NCI-H2081 (cell line): ENCODE measurements around the gene ADGRF1.
"Not testable (repeated sequence)": the region's sequence is repeated elsewhere in the genome, so short reads cannot be mapped to it uniquely, and the experiment has no call there.

Experiments used
- DNase-seq, 2 experiments: peaks; one replicate each; lab custom pipeline; 2025; lab: John Stamatoyannopoulos, UW

Gene ADGRF1

DNA sequence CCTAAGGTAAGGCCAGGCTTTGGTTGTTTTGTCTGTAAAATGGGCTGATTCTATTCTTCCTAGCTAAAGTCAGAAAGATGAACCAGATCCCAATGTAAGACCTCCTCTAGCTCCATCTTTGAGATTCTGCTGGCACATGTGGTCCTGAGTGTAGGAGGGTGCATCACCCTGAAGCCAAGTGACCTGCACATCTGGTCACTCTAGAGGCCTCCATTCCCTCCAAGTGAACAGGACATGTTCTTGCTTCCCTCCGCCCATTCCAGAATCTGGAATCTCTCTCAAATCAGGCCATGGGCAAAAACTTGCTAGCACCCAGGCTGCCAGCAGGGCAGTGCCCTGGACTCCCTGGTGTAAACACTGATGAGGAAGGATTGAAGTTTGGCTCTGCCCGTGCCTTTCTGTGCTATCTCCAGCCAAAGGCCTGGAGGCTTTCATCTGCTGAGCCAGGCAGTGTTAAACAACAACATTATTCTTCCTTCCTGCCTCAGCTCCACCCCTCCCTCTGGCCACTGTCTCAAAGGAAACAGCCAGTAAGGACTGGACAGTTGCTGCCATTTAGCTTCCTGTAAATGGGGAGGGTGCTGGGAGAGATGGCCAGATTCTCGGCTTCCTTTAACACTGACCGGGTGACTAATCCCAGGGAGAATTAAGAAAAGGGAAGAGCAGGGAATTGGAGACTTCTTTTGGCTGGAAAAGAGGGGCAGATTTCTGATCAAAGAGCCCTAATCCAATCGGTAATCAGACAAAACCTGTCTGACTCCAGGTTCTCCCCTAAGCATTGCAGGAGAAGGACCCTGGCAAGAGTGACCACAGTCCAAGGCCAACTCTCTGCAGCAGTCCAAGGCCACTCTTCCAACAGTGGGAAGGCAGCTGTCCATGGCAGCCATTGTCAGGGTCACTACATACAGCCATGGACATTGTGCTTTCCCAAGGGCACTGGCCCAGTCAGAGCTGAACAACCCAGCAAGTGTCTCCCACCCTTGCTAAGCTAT lies 19.5 kb upstream of the ADGRF1 start:
- no peak for DNase-seq

DNA sequence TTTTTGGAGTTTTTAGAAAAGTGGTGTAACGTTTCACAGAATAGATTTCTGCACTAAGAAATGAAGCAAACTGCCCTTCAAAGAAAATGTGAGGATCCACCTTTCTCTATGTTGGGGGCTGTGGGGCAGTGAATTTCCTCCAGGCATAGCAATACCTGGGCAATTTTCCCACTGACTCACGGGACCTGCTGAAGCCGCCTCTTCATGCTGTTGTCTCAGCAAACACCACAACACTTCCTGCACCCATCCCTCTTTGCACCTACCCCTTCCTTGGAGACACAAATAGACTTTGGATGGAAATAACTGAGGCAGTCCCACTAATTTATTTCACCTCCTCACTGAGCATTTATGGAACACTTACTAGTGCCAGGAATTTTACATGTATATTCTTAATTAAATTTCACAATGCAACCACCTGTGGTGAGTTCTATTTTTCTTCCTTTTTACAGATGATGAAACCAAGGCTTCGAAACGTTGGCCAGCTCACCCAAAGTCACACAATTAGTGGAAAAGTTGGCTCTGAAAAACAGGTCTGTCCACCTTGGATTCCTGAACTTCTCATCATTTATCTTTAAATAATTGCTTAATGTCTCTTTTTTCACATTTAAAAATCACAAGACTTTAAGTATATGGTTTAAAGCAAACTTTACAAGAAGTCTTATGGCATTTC lies 17.2 kb upstream of the ADGRF1 start:
- DNase-seq = no peak

DNA sequence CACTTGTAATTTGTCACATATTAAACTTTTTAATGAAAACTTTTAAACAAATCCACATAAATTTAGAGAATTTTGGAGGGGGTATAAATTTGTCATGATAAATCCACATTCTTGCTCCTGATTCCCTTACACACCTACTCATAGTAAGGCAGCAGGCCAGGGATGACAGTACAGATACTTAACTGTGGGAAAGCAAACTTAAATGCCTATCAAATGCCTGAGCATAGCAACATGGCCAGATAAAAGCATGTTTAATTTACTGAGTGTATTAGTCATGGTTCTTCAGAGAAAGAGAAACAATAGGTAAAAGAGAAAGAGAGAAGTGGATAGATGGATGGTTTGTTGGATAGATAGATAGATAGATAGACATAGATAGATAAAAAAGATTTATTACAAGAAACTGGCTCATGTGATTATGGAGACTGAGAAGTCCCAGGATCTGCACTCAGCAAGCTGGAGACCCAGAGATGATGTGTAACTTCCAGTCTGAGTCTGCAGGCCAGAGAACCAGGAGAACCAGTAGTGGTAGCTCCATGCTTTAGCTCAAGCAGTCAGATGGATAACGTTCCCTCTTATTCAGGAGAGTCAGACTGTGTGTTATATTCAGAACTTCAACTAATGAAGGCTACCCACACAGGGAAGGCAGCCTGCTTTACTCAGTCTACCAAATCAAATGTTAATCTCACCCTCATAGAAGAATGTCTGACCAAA lies 15.9 kb upstream of the ADGRF1 start:
- DNase-seq = no peak

DNA sequence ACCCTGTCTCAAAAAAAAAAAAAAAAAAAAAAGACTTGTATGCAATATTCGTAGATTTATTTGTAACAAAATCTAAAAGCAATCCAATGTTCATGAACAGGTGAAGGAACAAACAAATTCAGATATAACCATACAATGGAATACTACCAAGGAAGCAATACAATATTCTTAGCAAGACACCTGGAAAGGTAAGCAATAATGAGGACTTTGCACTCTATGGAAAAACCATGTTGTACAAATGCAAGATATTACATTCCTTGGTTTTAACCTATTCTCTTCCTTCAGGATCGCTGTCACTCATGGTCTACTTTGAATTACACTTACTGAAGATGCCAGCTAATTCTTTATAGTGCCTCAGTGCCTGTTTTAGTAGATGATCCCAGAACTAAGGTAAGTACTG lies 14.7 kb upstream of the ADGRF1 start:
- DNase-seq = no peak

DNA sequence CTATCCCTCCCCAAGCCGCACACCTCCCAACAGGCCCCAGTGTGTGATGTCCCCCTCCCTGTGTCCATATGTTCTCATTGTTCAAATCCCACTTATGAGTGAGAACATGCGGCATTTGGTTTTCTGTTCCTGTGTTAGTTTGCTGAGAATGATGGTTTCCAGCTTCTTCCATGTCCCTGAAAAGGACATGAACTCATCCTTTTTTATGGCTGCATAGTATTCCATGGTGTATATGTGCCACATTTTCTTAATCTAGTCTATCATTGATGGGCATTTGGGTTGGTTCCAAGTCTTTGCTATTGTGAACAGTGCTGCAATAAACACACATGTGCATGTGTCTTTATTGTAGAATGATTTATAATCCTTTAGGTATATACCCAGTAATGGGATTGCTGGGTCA lies 12.2 kb upstream of the ADGRF1 start:
- not testable (repeated sequence) for DNase-seq

DNA sequence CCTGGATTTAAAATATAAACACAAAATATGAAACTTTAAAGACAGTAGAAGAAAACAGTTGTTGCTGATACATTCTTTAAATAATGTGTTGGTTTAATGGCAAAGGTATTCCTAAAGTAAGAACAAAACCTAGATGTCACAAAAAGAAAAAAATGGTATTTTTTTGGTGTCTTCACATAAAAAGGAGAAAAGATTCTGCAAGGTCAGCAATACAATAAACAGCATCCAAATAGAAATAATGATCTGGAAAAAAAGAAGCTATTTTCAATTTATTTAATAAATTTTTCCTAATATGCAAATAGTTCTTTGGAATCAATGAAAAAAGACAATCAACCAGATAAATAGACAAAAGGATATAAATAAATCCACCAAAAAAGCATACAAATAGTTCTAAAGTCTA lies 6.5 kb upstream of the ADGRF1 start:
- DNase-seq = no peak

DNA sequence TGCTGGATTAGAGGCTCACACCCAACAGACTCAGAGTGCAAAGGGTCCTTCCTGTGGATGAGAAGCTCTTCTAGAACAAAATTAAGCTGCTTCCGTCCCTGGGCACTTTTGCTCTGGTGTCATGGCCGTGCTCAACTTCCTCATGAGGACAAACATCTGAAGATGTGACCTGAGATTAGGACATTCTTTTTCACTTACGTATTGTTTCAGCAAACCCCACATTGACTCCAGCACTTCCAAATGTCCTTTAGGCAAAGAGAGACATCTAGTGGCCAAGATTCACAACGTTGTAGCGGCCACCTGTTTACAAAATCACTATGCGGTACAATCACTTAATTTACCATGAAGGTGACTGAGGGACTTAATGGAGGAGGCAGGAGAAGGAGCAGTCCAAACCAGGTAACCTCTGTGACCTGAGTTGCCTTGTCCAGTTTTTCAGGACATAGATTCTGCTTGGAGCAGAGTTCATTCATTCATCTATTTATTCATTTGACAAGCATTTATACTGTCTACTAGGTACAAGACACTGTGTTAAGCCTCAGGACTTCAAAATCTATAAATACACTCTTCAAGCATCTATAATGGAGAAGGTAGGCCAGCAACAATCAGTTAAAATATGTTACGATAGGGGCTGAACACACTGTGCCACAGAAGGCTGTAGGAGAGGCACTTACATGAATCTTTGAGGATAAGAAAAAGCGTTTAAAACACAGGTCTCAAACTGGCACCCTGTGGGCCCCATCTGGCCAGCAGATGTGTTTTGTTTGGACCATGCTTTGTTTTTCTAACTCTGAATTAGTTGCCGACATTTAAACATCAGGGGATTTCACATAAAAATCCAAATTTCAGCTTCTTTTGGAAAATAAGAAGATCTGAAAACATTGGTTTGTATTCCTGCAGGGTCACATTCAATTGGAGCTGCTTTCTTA lies 5.6 kb upstream of the ADGRF1 start:
- DNase-seq = peak; percentile 55 to 70

DNA sequence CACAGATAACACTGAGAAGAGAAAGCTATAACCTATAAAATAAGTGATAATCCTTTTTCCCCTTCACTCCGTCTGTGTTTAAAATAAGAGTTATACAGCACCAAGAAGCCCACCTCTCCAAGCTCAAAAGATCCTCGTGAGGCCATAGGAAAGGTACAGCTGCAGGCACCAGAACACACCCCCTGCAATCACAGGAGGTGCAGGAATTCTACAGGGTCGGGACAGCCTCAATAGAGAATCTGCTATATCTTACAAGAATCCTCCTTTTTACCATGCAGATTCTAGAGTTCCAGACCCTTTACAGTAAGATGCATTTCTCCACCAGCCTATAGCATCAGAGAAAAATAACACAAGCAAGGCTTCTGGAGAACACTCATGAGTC lies 5.0 kb upstream of the ADGRF1 start:
- no peak for DNase-seq

DNA sequence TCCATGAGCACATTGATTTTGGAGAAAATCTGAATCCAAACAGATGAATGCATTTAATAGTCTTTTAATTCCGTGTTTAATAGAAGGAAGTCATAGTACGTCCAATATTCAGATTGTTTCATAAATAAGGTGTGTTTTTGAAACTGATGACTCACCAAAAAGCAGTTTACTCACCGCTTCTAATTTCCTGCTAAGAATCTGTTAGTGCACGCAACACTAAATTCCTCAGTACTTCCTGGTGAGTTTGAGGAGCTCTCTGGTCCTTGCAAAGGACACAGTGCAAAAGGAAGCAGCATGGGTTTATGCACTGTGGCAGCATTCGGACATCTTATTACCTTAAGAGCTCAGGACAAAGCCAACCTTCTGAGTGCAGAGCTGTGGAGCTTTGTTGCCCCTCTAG lies 2.3 kb upstream of the ADGRF1 start:
- DNase-seq = no peak

DNA sequence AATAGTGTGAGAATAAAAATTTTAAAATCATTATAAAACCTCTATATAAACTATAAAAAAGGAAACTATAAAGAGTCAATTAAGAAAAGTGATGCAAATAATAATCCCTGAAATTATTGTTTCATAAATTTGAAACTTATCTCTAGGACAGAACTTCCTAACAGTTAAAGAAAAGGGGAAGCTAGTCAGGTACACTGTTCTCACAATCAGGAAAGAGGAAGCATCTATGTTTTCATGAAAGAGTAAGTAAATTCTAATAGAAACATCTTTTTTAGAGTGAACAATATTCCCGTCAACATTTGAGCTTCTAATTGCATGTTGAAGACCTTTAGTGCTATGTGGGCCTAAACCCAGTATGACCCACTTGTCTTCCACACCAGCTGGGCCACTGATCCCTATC lies 1.2 kb upstream of the ADGRF1 start:
- no peak for DNase-seq

DNA sequence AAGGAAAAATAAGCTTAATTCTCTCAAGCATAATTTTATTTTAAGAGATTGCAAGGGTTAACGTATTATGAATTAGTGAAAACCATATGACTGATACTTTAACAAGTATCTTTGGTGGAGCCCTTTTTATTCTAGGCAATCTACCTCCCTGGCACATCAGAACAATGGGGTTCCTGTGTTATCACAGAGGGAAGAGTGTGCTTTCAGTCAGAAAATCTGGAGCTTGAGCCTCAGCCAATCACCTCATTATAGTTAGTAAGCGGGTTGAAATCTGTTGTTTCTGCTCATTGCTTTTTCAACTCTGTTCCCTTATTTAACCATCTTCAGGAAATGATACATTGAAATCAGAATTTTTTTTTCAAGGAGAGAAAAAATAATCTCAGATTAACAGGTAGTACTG lies 391 bp downstream of the ADGRF1 start:
- DNase-seq = no peak

DNA sequence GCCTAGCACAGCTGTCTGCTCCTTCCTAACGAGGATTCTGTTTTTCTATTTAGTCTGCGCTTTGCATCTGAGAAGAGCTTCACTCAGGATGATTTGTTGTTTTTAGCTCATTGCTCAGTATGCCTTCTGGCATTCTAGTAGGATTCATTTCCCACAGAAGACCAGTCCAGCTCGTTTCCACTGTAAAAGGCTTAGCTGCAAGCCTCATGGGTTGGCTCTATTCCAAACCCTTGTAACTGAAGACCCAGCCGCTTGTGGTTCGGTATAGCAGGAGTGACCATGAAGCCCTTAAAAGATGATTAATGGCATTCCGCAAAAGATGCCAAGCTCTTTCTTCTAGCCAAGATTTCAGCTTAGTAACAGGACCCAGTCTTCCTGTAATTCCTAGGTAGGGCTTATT lies 7.2 kb downstream of the ADGRF1 start:
- peak; percentile 26 to 43 for DNase-seq

DNA sequence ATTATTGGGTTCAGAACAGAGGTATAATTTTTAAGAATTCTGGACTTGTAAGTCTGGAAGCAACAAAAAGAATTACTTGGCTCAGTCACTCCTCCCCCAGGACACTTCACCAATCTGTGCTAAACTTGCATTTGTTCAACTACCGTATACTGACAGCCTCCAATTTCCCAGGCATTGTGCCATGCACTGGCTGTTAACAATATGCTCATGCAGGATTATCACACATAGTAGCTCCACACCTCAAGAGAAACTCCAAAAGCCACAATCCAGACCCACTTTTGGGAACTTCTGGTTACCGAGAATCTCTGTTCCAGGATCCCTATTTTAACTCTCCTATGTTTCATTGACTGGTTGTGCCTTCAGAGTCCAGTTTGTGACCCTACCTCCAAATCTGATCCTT lies 7.7 kb downstream of the ADGRF1 start:
- no peak for DNase-seq

DNA sequence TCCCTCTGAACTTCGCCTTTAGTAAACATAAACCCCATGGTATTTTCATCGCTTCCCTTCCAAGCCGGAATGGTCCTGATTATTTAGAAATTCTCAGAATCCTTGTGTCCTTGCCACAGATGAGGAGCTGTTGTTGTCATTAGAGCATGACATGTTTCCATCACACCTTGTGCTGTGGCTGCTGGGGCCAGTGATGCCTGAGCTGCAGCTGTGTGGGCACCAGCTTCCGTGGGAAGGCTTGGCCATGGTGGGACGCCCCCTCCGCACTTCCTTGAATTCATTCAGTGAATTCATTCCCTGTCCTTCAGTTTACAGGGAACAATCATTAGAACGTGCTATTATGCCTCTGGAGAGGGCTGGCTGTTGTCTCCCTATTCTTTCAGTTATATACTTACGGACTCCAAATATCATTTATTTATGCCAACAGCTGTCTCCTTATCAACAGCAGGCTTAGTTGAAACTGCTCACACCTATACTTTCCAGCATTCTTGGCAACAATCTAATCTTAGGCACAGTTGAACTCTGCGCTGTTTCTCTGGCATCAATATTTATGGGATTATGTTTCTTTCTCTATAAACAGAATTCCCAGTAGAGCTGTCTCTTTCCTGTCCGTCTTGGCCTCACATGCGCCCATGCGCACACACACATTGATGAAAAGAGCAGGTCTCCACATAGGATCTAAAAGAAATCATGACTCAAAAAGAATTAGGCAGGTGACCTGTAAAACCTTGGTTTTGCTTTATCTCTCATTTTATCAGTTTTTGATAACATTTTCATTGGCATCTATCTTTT lies 9.0 kb downstream of the ADGRF1 start:
- DNase-seq = no peak

DNA sequence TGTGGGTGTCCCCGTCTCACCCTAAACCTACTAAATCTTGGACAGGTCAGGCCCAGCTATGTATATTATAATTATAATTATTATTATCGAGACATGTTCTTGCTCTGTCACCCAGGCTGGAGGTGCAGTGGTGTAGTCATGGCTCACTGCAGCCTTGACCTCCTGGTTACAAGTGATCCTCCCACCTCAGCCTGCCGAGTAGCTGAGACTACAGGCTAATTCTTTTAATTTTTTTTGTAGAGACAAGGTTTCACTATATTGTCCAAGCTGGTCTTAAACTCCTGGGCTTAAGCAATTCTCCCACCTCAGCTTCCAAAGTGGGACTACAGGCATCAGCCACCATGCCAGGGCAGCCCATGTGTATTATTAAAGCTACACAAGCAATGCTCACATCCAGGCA lies 10.5 kb downstream of the ADGRF1 start:
- no peak for DNase-seq

DNA sequence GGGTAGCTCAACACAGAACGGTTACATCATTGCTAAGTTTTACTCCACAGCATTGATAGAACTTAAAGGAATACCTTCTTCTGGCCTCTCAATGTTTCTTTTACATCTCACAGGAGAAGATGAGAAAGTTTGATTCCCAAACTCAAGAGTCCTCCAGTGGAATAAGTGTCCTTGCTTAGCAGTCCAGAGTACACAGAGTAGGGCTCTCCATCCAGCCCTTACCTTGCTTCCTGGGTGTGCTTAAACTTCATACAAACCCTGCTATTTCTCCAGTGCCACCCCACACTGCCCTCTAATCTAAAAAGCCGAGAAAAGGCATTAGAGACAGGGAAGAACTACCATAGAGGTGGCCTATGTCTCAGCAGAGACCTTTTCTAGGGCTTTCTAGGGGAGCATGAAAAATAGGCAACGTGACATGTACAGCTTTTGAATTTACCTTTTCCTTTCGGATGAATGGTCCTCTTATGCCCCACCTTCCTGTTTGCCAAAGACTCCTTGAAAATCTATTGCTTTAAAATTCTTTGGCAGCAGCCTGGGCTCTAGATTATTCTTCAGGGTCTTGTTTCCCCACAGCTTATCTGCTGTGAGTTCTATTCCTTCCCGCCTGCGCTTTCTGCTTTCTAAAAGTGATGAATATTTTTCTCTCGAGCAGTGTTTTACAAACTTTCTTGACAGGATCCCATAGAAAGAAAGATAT lies 12.1 kb downstream of the ADGRF1 start:
- no peak for DNase-seq

DNA sequence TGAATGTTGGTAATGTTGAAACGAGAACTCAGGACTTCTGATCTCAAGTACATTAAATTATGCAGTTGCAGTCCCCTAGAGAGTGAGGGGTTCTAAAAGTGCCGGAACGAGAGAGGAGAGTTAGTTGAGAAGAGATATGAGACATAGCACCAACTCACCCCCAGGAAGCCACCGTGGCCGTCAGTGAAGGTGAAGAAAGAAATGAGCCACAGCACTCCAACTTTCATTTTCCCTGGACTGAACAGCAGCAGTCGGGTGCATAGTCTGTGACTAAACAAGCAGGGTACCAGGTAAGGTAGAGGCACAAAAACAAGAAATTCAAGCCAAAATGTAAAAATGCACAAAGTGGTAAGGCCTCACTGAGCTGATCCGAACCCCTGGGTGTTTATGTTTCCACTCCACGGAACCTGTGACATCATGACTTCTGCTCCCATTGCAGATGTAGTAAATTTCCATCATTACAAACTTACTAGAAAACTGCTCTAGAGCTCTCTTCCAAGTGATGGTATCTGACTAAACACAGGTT lies 13.2 kb downstream of the ADGRF1 start:
- DNase-seq = no peak

DNA sequence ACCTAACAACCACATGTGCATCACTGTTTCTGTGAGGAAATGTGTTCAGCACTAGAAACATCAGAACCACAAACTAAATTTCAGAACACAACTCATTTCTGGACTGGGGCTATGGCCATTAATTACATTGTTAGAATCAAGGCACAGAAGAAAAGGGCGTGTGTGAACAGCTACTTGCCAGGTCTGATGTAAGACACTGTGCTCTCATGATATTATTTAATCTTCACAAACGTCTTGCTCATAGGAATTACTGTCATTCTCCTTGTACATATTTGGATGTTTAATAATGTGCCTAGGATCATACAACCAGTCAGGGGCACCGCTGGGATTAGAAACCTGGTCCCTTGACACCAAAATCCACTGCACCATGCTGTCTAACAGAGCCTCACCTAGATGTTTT lies 14.8 kb downstream of the ADGRF1 start:
- no peak for DNase-seq

DNA sequence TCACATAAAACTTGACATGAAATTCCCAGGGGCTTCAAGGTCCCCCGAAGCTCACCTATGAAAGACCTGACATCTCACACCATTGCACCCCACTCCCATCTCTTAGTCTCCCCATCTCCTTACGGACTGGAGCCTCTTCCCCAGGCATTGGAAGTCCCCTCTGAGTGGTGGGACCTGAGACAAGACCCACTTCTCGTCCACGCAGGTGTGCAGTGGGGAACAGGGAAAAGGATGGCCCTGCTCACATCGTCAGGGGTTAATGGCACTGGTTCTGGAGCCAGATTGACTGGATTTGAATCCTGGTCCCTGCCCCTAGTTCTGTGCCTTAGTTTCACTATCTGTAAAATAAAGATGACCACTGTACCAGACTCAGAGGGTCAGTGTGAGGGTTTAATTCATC lies 15.5 kb downstream of the ADGRF1 start:
- DNase-seq = no peak

DNA sequence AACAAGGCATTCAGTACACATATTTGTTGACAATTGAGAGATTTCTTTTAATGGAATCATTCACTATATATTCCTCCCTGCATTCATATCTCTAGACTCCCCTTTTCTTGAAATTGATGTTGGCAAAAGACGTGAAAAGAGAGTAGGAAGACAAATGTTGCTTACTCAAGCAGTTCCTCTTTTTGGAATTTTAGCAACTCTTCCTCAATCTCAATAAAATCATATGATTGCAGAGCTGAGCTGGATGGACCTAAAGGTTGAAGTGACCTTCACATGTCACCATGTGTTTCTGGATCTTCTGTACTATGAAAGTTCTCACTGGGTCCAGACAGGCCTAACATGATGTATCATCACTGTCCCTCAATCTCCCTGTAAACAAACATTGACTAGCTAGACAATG lies 18.6 kb downstream of the ADGRF1 start:
- no peak for DNase-seq
